ENCODE data around the gene TUBB4B.
A peak's percentile ranks its signal among the peaks of the same experiment; 100 is the strongest.

The TUBB4B gene

DNA sequence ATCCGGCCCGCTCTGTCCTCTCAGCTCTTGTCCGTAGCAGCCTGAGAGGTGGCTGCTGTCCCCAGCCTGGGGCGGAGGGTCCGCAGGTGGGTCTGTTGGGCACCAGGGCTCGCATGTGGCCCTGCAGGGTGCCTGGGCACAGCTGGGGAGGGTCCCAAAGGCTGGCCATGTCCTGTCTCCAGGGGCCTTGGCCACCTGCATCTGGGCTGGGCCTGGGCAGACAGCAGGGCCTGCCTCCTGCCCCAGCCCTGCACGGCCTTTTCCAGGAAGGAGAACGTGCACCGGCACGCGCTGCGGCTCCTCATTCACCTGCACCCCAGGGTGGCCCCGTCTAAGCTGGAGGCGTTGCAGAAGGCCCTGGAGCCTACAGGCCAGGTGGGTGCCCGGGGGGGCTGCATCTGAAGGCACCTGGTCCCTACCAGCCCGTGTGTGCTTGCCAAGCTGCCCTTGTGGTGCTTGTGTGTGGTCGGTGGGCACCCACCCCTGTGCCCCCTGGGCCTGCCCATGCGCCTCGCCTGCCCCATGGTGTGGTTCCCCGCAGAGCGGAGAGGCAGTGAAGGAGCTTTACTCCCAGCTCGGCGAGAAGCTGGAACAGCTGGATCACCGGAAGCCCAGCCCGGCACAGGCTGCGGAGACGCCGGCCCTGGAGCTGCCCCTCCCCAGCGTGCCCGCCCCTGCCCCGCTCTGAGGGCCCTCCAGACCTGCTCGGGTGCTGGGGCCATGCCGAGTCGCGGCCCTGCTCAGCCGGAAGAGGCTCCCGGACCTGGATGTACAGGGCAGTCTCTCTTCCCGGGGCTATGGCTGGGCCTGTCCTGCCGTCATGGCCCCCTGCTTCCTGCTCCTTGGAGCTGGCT is 31.4 kb downstream of the TUBB4B start:
- TF ChIP-seq, protein P1, sequence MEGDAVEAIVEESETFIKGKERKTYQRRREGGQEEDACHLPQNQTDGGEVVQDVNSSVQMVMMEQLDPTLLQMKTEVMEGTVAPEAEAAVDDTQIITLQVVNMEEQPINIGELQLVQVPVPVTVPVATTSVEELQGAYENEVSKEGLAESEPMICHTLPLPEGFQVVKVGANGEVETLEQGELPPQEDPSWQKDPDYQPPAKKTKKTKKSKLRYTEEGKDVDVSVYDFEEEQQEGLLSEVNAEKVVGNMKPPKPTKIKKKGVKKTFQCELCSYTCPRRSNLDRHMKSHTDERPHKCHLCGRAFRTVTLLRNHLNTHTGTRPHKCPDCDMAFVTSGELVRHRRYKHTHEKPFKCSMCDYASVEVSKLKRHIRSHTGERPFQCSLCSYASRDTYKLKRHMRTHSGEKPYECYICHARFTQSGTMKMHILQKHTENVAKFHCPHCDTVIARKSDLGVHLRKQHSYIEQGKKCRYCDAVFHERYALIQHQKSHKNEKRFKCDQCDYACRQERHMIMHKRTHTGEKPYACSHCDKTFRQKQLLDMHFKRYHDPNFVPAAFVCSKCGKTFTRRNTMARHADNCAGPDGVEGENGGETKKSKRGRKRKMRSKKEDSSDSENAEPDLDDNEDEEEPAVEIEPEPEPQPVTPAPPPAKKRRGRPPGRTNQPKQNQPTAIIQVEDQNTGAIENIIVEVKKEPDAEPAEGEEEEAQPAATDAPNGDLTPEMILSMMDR (IDR thresholded peaks at IDR 0.05; ENCODE audit: low read depth, low read length, missing control alignments): no peak

DNA sequence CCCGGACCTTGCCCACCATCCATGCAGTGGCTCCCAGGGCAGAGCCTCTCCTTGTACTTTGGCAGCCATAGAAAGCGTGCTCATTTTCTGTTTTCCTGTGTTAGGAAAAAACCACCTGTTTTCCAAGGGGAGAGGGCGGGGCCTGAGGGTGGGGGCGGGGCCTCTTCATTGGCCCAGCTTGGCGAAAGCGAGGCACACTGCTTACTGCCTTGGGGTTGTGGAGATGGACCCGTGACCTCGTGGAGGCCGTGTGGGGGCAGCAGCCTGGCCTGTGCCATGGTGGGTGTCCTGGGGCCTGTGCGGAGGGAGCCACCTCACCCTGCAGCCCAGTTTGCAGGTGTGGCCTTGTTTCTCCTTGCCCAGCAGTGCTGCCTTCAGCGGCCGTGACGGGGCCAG is 32.0 kb downstream of the TUBB4B start:
- no peak overlapping the region for H3K4me3 ChIP-seq (ENCODE audit: low read depth, low read length)
- TF ChIP-seq, protein P1 (IDR thresholded peaks at IDR 0.05; ENCODE audit: low read depth, low read length, missing control alignments): no peak

More for the DNA sequence above, 31.4 kb downstream of the TUBB4B start:
- no peak overlapping the region for H3K4me3 ChIP-seq (ENCODE audit: low read depth, low read length)
- no peak for DNase-seq (ENCODE audit: low read depth)

DNA sequence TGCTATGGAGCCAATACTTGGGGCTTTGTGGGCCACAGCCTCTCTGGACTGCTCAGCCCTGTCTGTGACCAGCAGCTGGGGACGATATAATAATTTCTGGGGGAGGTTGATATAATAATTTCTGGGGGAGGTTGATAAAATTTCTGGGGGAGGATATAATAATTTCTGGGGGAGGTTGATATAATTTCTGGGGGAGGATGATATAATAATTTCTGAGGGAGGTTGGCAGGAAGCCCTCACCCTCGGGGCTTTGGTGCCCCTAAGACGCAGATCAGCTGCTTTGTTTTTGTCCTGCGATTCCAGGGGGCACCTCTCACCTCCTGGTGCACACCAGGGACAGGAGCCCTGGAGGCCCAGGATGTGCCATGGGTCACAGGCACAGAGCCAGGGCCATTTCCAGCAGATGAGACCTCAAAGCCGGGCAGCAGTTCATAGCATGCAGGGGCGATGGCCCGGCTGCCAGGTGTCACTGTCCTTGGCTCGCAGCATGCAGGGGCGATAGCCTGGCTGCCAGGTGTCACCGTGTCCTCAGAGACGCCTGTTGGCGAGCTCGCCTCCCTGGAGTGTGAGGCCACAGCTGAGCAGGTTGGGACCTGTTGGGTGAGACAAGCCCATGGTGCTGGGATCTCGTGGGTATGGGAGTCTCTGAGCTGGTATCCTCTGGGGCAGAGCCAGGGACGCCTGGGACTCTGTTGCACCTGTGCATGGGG is 32.7 kb downstream of the TUBB4B start:
- DNase-seq (ENCODE audit: low read depth): no peak
- no peak overlapping the region for H3K4me3 ChIP-seq (ENCODE audit: low read depth, low read length)
- TF ChIP-seq, protein P1 (IDR thresholded peaks at IDR 0.05; ENCODE audit: low read depth, low read length, missing control alignments): no peak

More for the DNA sequence above, 32.0 kb downstream of the TUBB4B start:
- no peak for DNase-seq (ENCODE audit: low read depth)

DNA sequence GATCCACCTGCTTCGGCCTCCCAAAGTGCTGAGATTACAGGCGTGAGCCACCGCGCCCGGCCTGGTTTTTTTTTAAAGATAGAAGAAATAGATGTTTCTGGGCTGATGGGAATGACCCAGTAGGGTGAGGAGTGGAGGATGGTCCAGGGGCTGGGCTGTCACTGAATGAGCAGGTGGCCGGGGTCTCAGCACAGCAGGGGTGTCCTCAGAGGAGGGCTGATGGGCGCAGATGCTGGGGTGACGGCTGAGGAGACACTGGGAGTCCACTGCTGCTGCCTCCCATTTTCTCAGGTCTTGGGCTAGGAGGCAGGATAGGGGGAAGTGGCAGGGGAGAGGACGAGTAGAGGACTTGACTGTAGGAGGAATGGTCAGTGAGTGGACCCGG is 34.1 kb downstream of the TUBB4B start:
- TF ChIP-seq, protein P1 (IDR thresholded peaks at IDR 0.05; ENCODE audit: low read depth, low read length, missing control alignments): no peak
- no peak for DNase-seq (ENCODE audit: low read depth)
- H3K4me3 ChIP-seq (ENCODE audit: low read depth, low read length): no peak overlapping the region

DNA sequence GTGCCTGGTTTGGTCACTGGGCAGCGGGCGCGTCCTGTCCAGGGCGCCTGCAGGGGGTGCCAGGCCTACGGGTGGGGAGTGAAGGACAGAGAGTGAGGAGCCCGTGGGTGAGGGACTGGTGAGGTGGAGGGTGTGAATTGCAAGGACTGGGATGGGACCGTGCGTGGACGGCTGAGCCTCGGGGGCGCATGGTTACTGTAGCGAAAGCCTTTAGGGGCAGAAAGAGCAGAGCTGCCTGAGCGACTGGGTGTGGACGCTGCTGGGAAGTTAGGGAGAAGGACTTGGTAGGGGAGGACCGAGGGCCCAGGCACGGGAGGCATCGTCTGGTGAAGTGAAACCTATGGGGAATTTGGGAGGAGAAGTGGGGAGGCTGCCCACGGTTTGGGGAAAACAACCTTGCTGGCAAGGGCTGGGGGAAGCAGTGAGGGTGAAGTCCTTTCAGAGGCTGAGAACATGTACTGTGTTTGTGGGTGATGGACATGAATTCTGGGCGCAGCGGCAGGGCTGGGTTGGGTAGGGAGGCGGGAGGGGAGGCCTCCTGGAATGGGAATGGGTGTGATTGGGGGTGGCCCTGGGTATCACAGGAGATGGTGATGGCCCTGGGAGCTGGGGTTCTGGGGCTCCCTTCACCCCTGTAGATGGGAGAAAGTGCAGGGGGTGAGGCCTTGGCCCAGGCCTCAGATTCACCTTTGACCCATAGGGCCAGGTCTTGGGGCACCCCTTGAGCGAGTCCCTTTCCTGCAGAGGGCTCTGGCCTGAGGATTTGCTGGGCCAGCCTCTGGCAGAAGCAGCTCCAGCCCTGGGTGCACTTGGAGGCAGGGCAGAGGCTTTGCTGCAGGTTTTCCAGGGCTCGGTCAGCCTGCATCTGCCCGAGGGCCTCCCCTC is 34.7 kb downstream of the TUBB4B start:
- H3K4me3 ChIP-seq (ENCODE audit: low read depth, low read length): no peak overlapping the region
- DNase-seq (ENCODE audit: low read depth): no peak
- TF ChIP-seq, protein P1 (IDR thresholded peaks at IDR 0.05; ENCODE audit: low read depth, low read length, missing control alignments): no peak

DNA sequence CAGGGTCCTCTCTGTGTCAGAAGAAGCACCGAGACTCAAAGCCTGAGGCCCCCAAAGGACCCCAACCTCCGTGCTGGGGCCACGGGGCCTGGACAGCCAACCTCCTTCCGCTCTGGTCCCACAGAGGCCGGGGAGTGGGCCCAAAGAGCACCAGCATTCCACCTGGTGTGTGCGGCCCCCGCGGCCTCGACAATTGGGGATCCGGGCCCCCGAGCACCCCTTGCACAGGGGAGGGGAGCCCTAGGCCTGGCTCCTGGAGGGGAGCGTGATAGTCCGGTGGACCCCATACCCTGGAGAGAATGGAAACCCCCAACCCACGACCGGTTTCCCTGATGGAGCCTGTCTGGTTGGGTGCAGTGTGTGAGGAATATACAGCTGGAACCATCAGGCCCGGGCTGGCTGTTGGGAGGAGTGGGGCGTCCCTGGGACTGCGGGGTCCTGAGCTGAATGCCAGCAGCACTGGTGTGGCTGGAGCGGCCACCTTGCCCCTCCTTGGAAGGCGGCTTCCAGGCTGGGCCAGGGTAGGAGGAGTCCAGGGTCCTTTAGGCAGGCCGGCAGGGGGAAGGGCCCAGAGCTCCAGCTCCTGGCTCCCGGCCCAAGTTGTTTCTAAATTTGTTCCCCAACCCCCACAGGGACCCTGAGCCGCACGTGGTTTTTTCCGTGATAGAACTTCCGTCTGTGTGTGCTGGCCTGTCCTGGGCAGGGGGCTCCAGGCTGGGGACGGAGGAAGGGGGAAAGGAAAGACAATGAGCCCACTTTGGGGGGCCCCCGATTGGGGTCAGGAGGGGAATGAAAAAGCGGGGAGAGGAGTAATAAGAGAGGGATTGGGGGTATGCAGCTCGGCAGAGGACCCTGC is 35.6 kb downstream of the TUBB4B start:
- H3K4me3 ChIP-seq (ENCODE audit: low read depth, low read length): peak overlapping the region; percentile 69
- DNase-seq (ENCODE audit: low read depth): no peak

More for the DNA sequence above, 35.6 kb downstream of the TUBB4B start:
- TF ChIP-seq, protein P1 (IDR thresholded peaks at IDR 0.05; ENCODE audit: low read depth, low read length, missing control alignments): no peak
